Measurements from ENCODE around the gene BSG.

DNA sequence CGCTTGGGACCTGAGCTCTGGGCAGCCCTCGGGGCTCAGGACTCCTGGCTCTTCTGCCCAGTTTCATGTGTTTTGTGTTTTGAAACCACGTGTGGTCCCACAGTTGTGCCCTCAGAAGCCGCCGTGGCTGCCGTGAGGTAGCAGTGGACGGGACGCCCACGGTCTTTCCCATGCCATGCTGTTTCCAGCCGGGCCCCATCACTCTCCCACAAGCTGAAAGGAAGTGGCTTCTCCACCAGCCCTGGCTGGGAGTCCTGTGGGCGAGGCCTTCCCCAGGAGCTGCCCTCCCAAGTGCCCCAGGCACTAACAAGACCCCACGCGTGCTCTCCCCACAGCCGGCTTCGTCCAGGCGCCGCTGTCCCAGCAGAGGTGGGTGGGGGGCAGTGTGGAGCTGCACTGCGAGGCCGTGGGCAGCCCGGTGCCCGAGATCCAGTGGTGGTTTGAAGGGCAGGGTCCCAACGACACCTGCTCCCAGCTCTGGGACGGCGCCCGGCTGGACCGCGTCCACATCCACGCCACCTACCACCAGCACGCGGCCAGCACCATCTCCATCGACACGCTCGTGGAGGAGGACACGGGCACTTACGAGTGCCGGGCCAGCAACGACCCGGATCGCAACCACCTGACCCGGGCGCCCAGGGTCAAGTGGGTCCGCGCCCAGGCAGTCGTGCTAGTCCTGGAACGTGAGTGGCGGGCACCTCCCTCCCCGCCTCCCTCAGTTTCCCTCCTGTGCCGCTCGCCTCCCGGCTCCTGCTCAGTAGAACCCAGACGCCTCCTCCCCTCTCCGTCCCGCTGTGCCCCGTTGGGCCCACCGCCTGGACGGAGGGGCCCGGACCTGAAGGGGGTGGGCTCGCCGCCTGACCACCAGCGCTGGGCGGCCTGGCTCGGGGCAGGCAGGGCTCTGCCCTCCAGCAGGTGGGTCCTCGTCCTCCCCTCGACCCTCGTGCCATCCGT, 5.3 kb downstream of the BSG start:
- TF ChIP-seq POLR2AphosphoS5 (IDR thresholded peaks at IDR 0.05; ENCODE audit: low read depth) (no peak), EZH2phosphoT487 (IDR thresholded peaks at IDR 0.05; ENCODE audit: unreplicated experiment) (no peak), EZH2 (IDR thresholded peaks at IDR 0.05; ENCODE audit: low read depth, unreplicated experiment) (no peak), ZNF331 (CRISPR knock-in tag; IDR thresholded peaks at IDR 0.05; ENCODE audit: low read depth) (no peak), CREB1 (CRISPR knock-in tag; IDR thresholded peaks at IDR 0.05; ENCODE audit: low read depth) (no peak), JUNB (IDR thresholded peaks at IDR 0.05; ENCODE audit: unreplicated experiment) (no peak)
- TF ChIP-seq, protein P1, sequence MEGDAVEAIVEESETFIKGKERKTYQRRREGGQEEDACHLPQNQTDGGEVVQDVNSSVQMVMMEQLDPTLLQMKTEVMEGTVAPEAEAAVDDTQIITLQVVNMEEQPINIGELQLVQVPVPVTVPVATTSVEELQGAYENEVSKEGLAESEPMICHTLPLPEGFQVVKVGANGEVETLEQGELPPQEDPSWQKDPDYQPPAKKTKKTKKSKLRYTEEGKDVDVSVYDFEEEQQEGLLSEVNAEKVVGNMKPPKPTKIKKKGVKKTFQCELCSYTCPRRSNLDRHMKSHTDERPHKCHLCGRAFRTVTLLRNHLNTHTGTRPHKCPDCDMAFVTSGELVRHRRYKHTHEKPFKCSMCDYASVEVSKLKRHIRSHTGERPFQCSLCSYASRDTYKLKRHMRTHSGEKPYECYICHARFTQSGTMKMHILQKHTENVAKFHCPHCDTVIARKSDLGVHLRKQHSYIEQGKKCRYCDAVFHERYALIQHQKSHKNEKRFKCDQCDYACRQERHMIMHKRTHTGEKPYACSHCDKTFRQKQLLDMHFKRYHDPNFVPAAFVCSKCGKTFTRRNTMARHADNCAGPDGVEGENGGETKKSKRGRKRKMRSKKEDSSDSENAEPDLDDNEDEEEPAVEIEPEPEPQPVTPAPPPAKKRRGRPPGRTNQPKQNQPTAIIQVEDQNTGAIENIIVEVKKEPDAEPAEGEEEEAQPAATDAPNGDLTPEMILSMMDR (conservative IDR thresholded peaks at IDR 0.05; ENCODE audit: low read depth in 2 of 2), result peak; percentile 24 to 42; a peak in 3 of 4 replicates
- TF ChIP-seq, protein P2, sequence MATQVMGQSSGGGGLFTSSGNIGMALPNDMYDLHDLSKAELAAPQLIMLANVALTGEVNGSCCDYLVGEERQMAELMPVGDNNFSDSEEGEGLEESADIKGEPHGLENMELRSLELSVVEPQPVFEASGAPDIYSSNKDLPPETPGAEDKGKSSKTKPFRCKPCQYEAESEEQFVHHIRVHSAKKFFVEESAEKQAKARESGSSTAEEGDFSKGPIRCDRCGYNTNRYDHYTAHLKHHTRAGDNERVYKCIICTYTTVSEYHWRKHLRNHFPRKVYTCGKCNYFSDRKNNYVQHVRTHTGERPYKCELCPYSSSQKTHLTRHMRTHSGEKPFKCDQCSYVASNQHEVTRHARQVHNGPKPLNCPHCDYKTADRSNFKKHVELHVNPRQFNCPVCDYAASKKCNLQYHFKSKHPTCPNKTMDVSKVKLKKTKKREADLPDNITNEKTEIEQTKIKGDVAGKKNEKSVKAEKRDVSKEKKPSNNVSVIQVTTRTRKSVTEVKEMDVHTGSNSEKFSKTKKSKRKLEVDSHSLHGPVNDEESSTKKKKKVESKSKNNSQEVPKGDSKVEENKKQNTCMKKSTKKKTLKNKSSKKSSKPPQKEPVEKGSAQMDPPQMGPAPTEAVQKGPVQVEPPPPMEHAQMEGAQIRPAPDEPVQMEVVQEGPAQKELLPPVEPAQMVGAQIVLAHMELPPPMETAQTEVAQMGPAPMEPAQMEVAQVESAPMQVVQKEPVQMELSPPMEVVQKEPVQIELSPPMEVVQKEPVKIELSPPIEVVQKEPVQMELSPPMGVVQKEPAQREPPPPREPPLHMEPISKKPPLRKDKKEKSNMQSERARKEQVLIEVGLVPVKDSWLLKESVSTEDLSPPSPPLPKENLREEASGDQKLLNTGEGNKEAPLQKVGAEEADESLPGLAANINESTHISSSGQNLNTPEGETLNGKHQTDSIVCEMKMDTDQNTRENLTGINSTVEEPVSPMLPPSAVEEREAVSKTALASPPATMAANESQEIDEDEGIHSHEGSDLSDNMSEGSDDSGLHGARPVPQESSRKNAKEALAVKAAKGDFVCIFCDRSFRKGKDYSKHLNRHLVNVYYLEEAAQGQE (IDR thresholded peaks at IDR 0.05; ENCODE audit: unreplicated experiment), result no peak
- TF ChIP-seq, protein P3, sequence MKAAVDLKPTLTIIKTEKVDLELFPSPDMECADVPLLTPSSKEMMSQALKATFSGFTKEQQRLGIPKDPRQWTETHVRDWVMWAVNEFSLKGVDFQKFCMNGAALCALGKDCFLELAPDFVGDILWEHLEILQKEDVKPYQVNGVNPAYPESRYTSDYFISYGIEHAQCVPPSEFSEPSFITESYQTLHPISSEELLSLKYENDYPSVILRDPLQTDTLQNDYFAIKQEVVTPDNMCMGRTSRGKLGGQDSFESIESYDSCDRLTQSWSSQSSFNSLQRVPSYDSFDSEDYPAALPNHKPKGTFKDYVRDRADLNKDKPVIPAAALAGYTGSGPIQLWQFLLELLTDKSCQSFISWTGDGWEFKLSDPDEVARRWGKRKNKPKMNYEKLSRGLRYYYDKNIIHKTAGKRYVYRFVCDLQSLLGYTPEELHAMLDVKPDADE (IDR thresholded peaks at IDR 0.05), result no peak
